ENCODE data around the gene B4GALT4.

DNA sequence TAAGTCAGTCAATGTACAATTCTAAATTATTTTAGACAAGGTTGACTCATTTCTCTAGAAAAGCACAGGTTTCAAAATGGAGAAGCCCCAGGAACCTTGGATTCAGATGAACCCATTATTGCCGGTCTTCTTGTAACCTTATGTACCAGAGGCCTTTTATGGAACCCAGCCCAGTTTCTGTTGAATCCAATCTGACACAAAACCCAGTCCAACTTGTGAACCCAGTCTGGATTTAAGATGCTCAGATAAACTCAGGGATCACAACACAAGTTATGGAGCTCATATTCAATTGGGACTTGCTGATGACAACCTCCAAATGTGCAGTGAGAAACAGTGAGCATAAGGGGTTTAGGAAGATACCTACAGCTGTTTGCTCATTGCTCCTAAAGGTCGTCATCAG, 16.4 kb upstream of the B4GALT4 start:
- TF ChIP-seq, protein P1, sequence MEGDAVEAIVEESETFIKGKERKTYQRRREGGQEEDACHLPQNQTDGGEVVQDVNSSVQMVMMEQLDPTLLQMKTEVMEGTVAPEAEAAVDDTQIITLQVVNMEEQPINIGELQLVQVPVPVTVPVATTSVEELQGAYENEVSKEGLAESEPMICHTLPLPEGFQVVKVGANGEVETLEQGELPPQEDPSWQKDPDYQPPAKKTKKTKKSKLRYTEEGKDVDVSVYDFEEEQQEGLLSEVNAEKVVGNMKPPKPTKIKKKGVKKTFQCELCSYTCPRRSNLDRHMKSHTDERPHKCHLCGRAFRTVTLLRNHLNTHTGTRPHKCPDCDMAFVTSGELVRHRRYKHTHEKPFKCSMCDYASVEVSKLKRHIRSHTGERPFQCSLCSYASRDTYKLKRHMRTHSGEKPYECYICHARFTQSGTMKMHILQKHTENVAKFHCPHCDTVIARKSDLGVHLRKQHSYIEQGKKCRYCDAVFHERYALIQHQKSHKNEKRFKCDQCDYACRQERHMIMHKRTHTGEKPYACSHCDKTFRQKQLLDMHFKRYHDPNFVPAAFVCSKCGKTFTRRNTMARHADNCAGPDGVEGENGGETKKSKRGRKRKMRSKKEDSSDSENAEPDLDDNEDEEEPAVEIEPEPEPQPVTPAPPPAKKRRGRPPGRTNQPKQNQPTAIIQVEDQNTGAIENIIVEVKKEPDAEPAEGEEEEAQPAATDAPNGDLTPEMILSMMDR (conservative IDR thresholded peaks at IDR 0.05), result no peak
- no peak for TF ChIP-seq EZH2 (IDR thresholded peaks at IDR 0.05; ENCODE audit: low read depth)
